GM21528 (cell line): ENCODE measurements around the gene CTPS1.

Source experiments
- ATAC-seq: cut with Tn5 transposase; IDR thresholded peaks from one replicate; pipeline ENCODE4 v1.9.1; 2021; ENCODE audit warnings: mild to moderate bottlenecking, moderate library complexity; ENCODE audit not compliant: unreplicated experiment, low FRiP score

Gene CTPS1, protein sequence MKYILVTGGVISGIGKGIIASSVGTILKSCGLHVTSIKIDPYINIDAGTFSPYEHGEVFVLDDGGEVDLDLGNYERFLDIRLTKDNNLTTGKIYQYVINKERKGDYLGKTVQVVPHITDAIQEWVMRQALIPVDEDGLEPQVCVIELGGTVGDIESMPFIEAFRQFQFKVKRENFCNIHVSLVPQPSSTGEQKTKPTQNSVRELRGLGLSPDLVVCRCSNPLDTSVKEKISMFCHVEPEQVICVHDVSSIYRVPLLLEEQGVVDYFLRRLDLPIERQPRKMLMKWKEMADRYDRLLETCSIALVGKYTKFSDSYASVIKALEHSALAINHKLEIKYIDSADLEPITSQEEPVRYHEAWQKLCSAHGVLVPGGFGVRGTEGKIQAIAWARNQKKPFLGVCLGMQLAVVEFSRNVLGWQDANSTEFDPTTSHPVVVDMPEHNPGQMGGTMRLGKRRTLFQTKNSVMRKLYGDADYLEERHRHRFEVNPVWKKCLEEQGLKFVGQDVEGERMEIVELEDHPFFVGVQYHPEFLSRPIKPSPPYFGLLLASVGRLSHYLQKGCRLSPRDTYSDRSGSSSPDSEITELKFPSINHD

DNA sequence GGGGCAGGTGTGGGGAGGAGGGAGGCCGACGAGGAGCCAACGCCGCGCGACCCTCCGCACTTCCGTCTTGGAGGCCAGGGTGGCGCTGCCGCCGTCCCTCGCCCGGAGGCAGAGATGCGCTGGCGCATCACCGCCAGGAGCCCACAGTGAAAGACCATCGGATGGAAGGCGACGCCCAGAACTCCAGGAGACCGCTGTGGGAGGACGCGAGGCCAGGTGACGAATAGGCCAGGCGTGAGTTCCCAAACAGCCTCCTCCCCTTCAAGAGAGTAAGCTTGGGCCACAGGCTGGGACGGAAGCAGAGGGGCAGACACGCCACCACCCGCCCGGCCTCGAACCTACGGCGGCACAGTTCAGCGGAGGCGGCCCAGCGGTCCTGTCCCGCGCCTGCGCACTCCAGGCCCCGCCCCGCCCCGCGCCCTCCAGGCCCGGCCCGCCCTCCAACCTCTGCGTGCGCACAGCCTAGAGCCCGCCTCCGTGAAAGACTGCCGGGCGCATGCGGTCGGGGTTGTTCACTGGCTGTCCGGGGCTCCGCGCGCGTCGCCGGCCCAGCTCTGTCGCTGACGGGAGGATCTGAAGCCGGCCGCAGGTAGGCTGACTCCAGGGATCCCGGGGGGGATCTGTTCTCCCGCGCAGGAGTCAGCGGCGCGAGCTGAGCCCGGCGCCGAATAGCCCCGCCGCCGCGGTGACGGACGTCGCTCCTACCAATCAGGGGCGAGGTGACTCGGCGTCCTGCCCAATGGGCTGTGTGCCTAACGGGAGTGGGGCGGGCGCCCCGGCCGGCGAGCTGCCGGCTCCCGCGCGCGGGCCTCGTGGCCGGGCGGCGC is at the start of gene CTPS1:
CTPS1 (plus strand) TSS at position 456 of the 827 bp plus-strand sequence. CDS start 3,595 bp downstream, outside the sequence.
- ATAC-seq, result peak; percentile 88

DNA sequence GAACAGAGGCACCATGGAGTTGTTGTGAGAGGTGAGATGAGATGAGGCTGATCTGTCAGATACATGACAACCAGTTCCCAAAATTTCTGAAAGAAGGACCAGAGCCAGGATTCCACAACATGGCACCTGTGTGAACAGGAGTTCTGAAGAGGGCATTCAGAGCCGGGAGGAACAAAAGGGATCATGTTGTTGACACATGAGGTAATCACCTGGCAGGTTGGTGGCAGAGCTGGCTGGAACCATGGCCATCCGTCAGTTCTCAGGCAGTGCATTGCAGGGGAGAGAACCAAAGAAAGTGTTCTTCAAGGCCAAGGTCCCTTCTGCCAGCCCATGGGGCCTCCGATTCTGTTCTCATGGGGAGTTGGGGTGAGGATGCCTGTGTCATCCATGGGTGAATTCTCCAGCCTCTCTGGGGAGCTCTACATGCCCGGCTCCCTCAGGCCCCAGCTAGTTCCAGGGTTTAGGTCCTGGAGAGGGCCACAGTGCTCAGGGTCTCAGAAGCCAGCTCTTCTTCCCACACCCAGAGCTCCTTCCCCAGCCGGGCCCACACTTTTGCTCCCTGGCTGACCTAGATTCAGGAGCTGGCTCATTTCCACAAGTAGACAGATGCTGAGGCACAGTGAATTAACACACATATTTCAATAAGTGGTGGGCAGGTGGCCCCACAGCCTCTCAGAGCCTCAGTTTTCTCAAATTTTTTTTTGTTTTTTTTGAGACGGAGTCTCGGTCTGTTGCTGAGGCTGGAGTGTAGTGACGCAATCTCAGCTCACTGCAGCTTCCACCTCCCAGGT is 49.1 kb upstream of the CTPS1 start:
- ATAC-seq, result no peak

DNA sequence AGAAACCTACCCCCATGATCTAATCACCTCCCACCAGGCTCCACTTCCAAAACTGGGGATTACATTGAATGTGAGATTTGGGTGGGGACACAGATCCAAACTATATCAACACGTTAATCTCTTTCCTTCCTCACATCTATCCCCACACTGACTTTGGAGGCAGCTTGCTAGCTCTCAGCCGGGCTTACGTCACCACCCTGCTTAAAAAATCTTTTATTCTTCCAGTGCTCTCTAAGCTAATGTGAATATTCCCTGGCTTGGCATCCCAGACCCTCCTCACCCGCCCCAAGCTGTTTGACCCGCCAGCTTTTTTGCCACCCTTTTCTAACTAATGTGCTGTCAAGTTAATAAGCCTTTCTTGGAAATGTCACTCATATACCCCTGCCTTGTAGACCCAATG is 47.9 kb upstream of the CTPS1 start:
- ATAC-seq, result no peak

DNA sequence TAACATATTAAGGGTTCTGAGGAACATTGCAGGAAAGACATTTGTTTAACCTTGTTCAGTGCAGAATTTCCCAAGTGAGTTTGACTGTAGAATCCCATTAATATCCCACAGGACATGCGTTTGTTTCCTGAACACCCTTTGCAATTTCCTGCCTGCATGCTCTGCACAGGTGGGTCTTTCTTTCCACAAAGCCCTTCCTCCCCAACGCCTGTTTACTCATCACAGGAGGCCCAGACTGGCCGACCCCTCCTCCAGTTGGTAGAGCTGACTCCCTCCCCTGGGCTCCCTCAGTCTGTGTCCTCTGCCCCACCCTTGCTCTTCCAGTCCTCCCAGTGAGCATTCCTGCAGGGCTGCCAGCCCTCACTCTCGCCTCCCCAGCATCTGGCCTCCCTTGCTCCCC is 47.5 kb upstream of the CTPS1 start:
- no peak for ATAC-seq

DNA sequence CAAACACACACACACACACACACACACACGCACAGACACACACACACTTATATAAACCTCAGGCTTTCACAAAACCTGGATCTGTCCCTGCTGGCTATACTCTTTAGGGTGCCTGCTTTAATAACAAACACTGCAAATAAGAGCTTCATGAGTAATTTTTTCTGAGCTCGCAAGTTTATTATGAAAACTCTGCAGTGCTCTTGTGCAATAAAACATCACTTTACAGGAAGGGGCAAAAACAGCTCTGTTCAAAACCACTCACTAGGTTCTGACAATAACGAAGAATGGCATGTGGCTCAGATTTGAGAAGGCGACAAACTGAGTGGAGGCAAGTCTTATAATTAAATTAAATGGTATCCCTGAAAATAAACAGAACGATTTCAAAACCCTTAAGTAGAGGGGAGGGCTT is 42.6 kb upstream of the CTPS1 start:
- ATAC-seq, result no peak

DNA sequence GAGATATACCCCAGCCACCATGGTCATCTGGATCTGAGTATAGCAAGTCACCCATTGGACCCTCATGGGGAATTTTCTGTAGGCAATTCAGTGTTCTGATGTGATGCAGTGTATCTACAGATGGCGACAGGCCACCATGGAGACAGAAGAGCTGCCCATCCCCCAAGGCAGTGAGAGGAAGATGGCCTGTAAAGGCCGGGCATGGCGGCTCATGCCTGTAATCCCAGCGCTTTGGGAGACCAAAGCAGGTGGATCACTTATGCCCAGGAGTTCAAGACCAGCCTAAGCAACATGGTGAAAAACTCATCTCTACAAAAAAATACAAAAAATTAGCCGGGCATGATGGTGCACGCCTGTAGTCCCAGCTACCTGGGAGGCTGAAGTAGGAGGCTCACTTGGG is 41.1 kb upstream of the CTPS1 start:
- ATAC-seq, result no peak

DNA sequence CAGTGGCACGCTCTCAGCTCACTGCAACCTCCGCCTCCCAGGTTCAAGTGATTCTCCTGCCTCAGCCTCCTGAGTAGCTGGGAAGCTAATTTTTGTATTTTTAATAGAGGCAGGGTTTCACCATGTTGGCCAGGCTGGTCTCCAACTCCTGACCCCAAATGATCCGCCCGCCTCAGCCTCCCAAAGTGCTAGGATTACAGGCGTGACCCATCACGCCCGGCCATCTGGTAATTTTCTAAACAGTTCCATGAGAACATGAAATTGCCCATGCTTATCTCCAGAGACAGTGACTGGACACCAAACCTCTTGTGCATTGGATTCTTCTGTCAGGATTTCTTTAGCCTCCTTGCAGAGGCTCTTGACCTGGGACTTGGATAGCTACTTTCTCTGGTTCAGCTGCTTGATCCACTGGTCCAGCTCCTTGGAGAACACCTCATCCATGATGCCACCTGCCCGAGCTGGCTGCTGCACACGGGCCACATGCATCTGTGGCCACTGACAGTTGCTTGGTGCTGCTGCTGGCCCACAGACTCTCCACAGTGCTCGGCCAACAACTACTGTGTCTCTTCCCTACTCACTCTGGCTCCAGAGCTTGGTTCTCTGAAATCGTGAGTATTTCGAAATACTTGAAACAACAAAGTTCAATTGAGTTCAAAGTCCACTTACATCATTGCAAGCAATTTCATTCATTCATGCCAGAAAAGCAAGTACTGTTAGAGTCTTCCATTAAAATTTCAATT is 40.0 kb upstream of the CTPS1 start:
- ATAC-seq, result no peak

DNA sequence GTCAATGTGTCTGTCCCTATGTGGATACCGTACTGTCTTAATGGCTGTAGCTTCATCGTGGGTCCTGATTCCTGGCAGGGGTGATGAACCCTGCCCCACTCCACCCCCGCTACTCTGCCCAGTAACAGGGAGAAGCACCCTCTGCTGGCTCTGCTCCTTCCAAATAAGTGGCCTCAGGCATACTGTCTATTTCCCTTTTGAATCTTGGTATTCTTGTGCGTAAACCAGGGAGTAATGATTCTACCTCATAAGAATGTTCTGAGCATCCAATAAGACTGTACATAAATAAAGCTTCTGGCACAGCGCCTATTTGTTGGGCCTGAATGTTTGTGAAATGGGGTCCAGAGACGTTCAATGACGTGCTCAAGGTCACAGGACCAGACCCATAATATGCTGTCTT is 35.2 kb upstream of the CTPS1 start:
- no peak for ATAC-seq

DNA sequence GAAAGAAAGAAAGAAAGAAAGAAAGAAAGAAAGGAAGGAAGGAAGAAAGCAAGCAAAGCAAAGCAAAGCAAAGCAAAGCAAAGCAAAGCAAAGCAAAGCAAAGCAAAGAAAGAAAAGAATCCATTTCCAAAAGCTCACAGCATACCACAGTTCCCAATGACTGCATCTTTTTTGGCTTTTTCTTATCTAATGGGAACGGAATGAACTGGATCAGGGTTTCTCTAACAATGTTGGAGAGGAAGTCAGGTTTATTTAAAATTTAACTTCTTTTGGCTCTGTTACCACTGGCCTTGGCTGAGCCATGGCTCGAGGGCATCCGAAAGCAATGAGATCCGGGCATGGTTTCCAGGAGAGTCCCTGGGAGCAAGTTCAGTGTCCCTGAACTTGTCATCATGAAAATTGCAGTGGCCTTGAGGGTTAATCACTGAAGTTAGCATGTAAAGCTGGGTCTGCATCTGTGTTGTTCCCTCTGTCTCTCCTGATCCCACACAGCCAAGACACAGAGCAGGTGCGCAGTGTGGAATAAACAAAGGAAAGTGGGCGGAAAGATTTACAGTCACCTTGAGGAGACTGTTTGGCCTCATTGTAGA is 34.6 kb upstream of the CTPS1 start:
- no peak for ATAC-seq

DNA sequence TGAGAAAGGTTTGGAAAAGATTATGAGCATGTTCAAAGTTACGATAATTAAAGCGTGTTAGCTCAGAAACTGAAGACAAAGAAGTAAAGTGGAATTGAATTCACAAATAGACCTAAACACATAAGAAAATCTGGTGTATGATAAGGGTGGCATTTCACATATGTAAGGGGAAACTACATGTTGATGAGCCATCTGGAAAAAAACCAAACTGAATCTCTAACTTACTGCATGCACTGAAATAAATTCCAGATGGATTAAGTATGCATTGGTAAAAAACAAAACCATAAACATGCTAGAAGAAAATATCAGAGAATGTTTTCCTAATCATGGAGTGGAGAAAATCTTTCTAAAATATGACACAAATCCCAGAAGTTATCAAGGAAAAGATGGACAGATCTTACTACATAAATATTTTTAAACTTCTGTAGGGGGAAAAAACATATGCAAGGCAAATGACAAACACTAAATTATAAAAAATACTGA is 34.0 kb upstream of the CTPS1 start:
- no peak for ATAC-seq

DNA sequence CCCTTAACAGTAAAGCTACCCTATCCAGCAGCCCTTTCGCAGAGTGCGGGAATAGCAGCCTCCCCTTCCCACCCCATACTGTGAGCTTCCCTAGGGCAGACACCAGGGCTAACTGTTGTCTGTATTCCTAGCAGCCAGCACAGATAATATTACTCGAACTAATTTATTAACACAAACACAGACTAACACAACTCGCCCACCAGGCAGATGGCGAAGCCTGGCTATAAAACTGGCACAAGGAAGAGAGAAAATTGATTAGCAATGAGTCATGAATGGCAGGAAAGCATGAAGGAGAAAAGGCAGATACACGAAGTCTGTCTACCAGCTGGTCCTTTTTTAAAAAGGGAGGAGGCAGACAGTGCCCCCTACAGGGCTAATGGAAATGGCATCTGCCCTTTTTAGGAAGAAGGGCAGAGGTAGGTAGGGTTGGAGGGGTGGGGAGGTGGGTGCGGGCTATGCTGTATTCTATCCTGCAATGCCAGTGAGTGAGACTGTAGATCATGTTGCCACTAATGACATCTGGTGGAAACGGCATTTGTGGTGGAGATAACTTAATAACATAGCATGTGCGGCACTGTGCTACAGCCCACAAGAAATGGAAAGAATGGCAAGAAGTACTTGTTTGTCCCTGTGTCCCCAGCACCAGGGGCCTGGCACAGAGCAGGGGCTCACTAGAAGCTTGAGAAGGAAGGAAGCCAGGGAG is 30.6 kb upstream of the CTPS1 start:
- ATAC-seq, result no peak

DNA sequence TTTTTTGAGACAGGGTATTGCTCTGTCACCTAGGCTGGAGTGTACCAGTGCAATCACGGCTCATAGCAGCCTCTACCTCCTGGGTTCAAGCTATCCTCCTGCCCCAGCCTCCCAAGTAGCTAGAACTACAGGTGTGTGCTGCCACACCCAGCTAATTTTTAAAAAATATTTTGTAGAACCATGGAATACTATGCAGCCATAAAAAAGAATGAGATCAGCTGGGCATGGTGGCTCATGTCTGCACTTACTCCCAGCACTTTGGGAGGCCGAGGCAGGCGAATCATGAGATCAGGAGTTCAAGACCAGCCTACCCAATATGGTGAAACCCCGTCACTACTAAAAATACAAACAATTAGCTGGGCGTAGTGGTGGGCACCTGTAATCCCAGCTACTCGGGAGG is 29.9 kb upstream of the CTPS1 start:
- ATAC-seq, result no peak

DNA sequence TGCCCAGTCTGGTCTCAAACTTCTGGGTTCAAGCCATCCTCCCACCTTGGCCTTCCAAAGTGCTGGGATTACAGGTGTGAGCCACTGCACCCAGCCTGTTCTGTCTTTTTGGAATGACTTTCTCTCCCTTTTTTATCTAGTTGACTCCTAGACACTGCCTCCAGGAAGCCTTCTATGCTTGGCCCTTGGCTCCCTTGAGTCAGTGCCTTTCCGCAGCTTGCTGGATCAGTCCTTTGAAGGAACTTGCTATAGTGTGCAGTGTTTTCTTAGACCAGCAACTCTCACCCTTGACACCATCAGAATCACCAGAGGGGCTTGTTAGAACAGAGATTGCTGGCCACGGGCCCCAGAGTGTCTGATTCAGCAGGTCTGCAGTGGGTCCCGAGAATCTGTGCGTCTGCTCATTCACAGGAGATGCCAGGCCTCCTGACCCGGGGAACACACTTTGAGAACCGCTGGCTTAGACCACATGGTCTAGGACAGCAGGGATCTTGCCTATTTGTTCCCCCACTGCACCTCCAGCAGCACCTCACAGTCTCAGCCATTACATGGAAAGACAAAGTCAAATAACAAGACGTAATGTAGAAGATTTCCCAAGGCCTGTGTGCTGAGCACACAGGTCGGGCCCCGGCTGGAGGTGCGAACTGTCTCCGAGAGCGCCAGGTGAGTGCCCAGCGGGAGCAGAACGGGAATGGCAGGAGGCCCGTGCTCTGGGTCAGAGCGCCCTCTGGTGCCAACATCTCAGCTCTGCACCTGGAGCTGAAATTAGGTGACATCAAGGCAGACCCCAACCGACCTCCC is 27.4 kb upstream of the CTPS1 start:
- no peak for ATAC-seq

DNA sequence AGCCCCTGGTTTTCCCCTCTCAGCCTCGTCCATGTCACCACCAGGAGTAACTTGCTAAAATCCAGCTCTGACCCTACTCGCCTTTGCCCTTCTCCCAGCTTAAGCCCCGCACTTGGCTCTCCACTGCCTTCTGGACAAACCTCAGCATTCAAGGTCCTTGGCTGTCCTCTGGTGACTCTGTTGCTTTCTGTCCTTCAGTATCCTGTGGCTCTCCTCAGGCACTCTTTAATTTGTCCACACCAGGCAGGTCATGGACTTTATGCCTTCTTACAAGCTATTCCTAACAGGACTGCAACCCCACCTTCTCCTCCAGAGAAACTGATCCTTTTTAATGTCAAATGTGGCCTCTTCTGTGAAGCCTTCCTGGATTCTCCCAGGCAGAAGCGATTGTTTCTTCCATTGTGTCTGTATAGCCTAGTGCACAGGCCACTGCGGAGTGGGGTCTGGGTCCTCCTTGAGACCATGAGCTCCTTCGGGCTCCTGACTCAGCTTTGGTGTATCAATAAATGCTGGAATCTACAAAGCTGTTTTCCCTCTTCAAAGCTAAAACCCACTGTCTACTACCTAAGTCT is 26.7 kb upstream of the CTPS1 start:
- no peak for ATAC-seq

DNA sequence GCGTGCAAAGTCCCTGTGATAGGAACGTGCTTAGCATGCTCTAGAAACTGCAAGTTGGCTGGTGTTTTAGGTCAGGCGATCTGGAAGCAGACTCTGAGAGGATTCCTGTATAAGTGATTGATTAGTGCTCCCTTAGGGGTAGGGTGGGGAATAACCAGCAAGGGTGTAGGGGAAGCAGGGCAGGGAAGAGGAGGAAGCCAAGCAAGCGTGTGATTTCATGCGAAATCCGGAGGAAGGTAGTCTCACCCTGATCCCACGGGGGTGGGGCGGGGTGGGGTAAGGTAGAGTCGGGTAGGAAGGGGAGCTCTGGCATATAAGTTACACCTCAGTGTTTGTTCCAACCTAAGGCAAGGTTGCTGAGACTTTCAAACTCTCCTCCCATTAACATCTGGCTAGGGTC is 24.9 kb upstream of the CTPS1 start:
- ATAC-seq, result no peak

DNA sequence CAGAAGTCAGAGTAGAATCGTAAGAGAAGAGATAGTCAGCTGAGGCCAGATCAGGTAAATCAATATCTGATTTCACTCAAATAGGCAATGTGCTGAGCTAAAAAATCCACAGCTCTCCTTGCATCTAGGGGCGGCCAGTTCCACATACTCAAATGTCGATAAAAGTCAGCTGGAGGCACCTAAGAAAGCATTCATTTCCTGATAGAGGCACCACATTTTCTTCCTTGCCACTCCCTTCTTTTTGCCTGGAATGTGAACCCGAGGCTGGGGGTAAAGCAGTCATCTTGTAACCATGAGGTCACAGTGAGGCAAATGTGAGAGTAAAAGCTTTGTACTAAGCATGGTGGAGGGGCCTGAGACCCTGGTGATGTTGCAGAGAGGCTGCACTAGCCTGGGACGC is 24.2 kb upstream of the CTPS1 start:
- no peak for ATAC-seq

DNA sequence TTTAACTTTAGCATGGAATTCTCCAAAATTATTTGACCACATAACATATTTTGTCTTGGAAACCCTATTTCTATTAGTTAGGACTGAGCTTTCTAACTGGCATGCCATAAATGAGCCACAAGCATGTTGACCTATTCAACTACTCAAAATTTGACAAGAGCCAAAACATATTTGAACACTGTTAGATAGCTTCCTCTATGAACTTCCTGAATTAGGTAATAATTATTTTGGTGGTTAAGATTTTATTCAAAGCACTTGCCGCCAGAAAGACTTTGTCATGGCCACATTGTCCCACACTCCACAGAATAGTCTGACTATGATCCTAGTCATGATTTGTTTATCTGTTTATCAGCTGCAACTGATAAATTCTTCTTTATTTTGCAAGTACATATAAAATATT is 23.1 kb upstream of the CTPS1 start:
- no peak for ATAC-seq

DNA sequence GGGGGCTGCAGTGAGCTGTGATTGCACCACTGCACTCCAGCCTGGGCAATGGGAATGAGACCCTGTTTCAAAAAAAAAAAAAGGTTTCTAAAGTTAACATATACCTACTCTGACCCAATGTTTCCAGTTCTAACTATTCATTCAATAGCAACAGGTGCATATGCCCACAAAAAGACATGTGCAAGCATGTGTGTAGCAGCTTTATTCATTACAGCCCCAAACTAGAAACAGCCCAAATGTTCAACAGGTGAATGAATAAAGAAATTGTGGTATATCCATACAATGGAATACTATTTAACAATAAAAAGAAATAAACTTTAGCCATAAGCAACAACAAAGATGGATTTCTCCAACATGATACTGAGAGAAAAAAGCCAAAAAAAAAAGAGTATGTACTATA is 21.3 kb upstream of the CTPS1 start:
- no peak for ATAC-seq
